ENCODE data around the gene PPP1R14D. TPM values are rescaled to one million over a fixed set of nuclear protein-coding genes. Genes with fewer than 3 reads are reported as not detected.

Gene PPP1R14D
- total and polyA plus RNA-seq, 12 donors = not detected

GRCh38 chr15:40807028-40807887 lies 21.2 kb downstream of the PPP1R14D start, which contains the start of the genes DNAJC17 and ZFYVE19:
Gene DNAJC17, minus strand, starts transcription at chr15:40807473. Its CDS starts 27 bp downstream, at chr15:40807446.
Gene ZFYVE19, plus strand, starts transcription at chr15:40807089. Its CDS starts 501 bp downstream, at chr15:40807590.
- 0 to 1% methylated on average over 64 of the region's 64 CpGs for WGBS, 2 donors
- TF ChIP-seq CTCF (IDR thresholded peaks at IDR 0.05) = peak in 3 of 9 donors; percentile 18 to 31 (median 21)
- peak within 1 kb of the TSS; percentile 80 to 99 (median 96) for H3K27ac ChIP-seq
- ATAC-seq (peak; percentile 99), DNase-seq (peak; percentile 95 to 99)
- no peaks in the 10 kb centered on the region for H3K9me3 ChIP-seq
- H3K4me3 ChIP-seq = peak within 1 kb of the TSS; percentile 70 to 96 (median 88)
- peaks cover 3 to 56% (median 26%) of the 10 kb centered on the region in 9 donors for H3K4me1 ChIP-seq
- no peaks in the 10 kb centered on the region for H3K27me3 ChIP-seq
- H3K36me3 ChIP-seq = peaks cover 0 to 41% (median 10%) of the 10 kb centered on the region in 9 donors
- intact Hi-C loops (cut with DNase I) = loop anchor here in 1 of 10 donors (1.0 to 10.0 kb wide), 3 partner anchors 52 to 112 kb away; partner anchors contain the start of genes RAD51, RMDN3 and VPS18

- Histone ChIP-seq H3K36me3 (peaks cover 0 to 38% (median 10%) of the 10 kb centered on the region in 9 donors), H3K27ac (peak overlapping the region; percentile 80 to 99 (median 96)), H3K4me1 (peaks cover 3 to 57% (median 26%) of the 10 kb centered on the region in 9 donors), H3K4me3 (peak overlapping the region; percentile 70 to 96 (median 88)), H3K9me3 (no peaks in the 10 kb centered on the region), H3K27me3 (no peaks in the 10 kb centered on the region)
- TF ChIP-seq CTCF (IDR thresholded peaks at IDR 0.05) = no peak
- intact Hi-C loops (cut with DNase I) = loop anchor here in 1 of 10 donors (1.0 to 10.0 kb wide), 3 partner anchors 52 to 111 kb away; partner anchors contain the start of genes RAD51, RMDN3 and VPS18
- DNase-seq (no peak), ATAC-seq (no peak)
- WGBS, 2 donors = 1 to 6% methylated on average over 2 of the region's 2 CpGs
Measured at GRCh38 chr15:40806672-40807027, 21.9 kb downstream of the PPP1R14D start.

GRCh38 chr15:40803688-40804087 lies 24.8 kb downstream of the PPP1R14D start:
- no peak for TF ChIP-seq CTCF (IDR thresholded peaks at IDR 0.05)
- intact Hi-C loops (cut with DNase I) = loop anchor here in 1 of 10 donors (10.0 kb wide), 1 partner anchor 91 kb away; the partner anchor contains the start of gene VPS18
- DNase-seq (no peak), ATAC-seq (no peak)
- Histone ChIP-seq H3K4me1 (peaks cover 3 to 52% (median 24%) of the 10 kb centered on the region in 9 donors), H3K27ac (no peak overlapping the region), H3K4me3 (no peak overlapping the region), H3K9me3 (no peaks in the 10 kb centered on the region), H3K36me3 (peaks cover 0 to 28% (median 0%) of the 10 kb centered on the region in 9 donors), H3K27me3 (no peaks in the 10 kb centered on the region)
- 67 to 70% methylated on average over 1 of the region's 1 CpG for WGBS, 2 donors

GRCh38 chr15:40803076-40803475 lies 25.4 kb downstream of the PPP1R14D start:
- H3K4me1 ChIP-seq = peaks cover 3 to 46% (median 18%) of the 10 kb centered on the region in 9 donors
- no peaks in the 10 kb centered on the region for H3K27me3 ChIP-seq
- no peaks in the 10 kb centered on the region for H3K9me3 ChIP-seq
- ATAC-seq (no peak), DNase-seq (no peak)
- intact Hi-C loops (cut with DNase I) = loop anchor here in 1 of 10 donors (10.0 kb wide), 1 partner anchor 92 kb away; the partner anchor contains the start of gene VPS18
- 98 to 100% methylated on average over 2 of the region's 2 CpGs for WGBS, 2 donors
- TF ChIP-seq CTCF (IDR thresholded peaks at IDR 0.05) = no peak
- no peak overlapping the region for H3K4me3 ChIP-seq
- H3K36me3 ChIP-seq = peaks cover 0 to 33% (median 0%) of the 10 kb centered on the region in 9 donors
- H3K27ac ChIP-seq = no peak overlapping the region

All from heart right ventricle (tissue), 16 donors.